Measurements from ENCODE around the gene CDH13.

GRCh38 chr16:82628711-82629110, 1.9 kb downstream of the CDH13 start:
- no peak for TF ChIP-seq CTCF (IDR thresholded peaks at IDR 0.05)
- no peak for TF ChIP-seq POLR2A (IDR thresholded peaks at IDR 0.05)

Measured in thyroid gland (tissue), 4 donors.